Caco-2 (cell line): ENCODE measurements around the gene LIPC. TPM values are rescaled to one million over a fixed set of nuclear protein-coding genes. Genes with fewer than 3 reads are reported as not detected.

Experiments
- BruUV-seq: library from RNA; stranded (reverse); fragments of 400-500 nt; replicated peaks from 2 replicates; lab custom pipeline; 2021; lab: Mats Ljungman, UMichigan
- CTCF ChIA-PET: fragments of 300-600 bp; sonication (Branson Sonifier 250); formaldehyde crosslinking; loops from one replicate; lab custom pipeline; 2022; ENCODE audit warnings: antibody characterized with exemption; lab: Charles Lee
- POLR2A ChIA-PET: fragments of 300-600 bp; sonication (Branson Sonifier 250); formaldehyde crosslinking; loops from one replicate; lab custom pipeline; 2022; ENCODE audit warnings: antibody characterized with exemption; lab: Charles Lee
- DNase-seq, 2 experiments: peaks; one replicate each; pipeline versions ENCODE4 v3.0.0 to v3.0.0-alpha.2; 2020 to 2022
- H3K27me3 ChIP-seq: replicated peaks from 2 replicates; pipeline ENCODE4 v1.6.0; 2011; ENCODE audit warnings: low read length; ENCODE audit not compliant: control insufficient read depth, insufficient read depth
- H3K36me3 ChIP-seq: 2 replicates; pipeline ENCODE4 v1.5.1; 2011; ENCODE audit warnings: low read length; ENCODE audit not compliant: control insufficient read depth, insufficient read depth
- H3K4me1 ChIP-seq: fragments of 250-450 bp; sonication (Bioruptor Pico); 2 replicates; pipeline ENCODE4 v1.5.1; 2020; ENCODE audit warnings: mild to moderate bottlenecking
- H3K4me3 ChIP-seq: 2 replicates; pipeline ENCODE4 v1.5.1; 2011; ENCODE audit warnings: low read depth, mild to moderate bottlenecking, control low read depth, low read length
- H3K9me3 ChIP-seq: fragments of 250-450 bp; sonication (Bioruptor Pico); 2 replicates; pipeline ENCODE4 v1.5.1; 2020; ENCODE audit warnings: mild to moderate bottlenecking, moderate library complexity
- H3K27ac Mint-ChIP-seq: one replicate; pipeline ENCODE4 v1.8.0; 2022; ENCODE audit warnings: mixed read lengths; ENCODE audit not compliant: unreplicated experiment
- H3K27me3 Mint-ChIP-seq: one replicate; pipeline ENCODE4 v1.8.0; 2022; ENCODE audit warnings: mixed read lengths; ENCODE audit not compliant: insufficient read depth, unreplicated experiment
- H3K36me3 Mint-ChIP-seq: one replicate; pipeline ENCODE4 v1.8.0; 2022; ENCODE audit warnings: mild to moderate bottlenecking, mixed read lengths; ENCODE audit not compliant: insufficient read depth, unreplicated experiment
- H3K4me1 Mint-ChIP-seq: one replicate; pipeline ENCODE4 v1.8.0; 2022; ENCODE audit warnings: low read depth, mixed read lengths; ENCODE audit not compliant: unreplicated experiment
- H3K4me3 Mint-ChIP-seq: one replicate; pipeline ENCODE4 v1.8.0; 2022; ENCODE audit warnings: mild to moderate bottlenecking, moderate library complexity, mixed read lengths; ENCODE audit not compliant: unreplicated experiment
- H3K9me3 Mint-ChIP-seq: one replicate; pipeline ENCODE4 v1.8.0; 2022; ENCODE audit warnings: mixed read lengths; ENCODE audit not compliant: unreplicated experiment
- intact Hi-C: fragments of 100-400 bp; cut with micrococcal nuclease; formaldehyde crosslinking; loops from one replicate; pipeline ENCODE4 v1.10.0; 2022; ENCODE audit not compliant: unreplicated experiment
- total RNA-seq: library from RNA; stranded (reverse); gene quantifications from 2 replicates; pipeline ENCODE4 v1.2.3, GENCODE V29; 2022
- TF ChIP-seq, protein P1 (sequence below), 2 experiments: fragments of 200-600 bp in 1 of 2; IDR thresholded peaks; 1 replicate in 1 of 2; 2 replicates in 1 of 2; pipeline versions ENCODE4 v1.5.1 to v1.8.0; 2011 to 2022; ENCODE audit warnings: antibody characterized with exemption in 1 of 2, control low read depth in 1 of 2, inconsistent platforms in 1 of 2, low read depth in 1 of 2, low read length in 1 of 2, mild to moderate bottlenecking in 1 of 2, moderate library complexity in 1 of 2; ENCODE audit not compliant: insufficient read depth in 1 of 2, severe bottlenecking in 1 of 2, unreplicated experiment in 1 of 2

The LIPC gene
- total RNA-seq, 1 experiment from 2014 or later, result 17.6 TPM

DNA sequence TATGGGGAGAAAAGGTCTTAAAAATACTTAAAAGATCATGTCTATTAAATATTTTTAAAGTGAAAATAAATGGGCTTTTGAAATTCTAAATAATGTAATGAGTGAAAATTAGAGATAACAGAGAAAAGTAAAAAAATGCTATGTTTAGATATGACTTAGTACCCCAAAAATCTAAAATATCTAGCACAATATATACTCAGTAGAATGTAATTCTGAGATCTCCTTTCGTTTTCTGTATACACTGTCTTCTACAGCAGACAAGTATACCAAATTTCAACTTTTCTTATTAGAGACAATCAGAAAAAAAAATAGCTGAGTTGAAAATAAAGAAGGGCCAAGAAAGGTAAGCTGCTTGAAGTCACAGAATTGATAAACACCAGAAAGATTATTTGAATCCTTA lies 176.9 kb downstream of the LIPC start:
- ChIA-PET CTCF (no interaction called here), POLR2A (no interaction called here)
- H3K36me3 ChIP-seq, result no peaks in the 10 kb centered on the region; the same call in 1 of the 2 replicates
- no peaks in the 10 kb centered on the region for H3K27me3 ChIP-seq
- H3K4me3 ChIP-seq, result no peak overlapping the region
- intact Hi-C loops, result no loop called here
- no peak overlapping the region for H3K4me3 Mint-ChIP-seq
- H3K27ac Mint-ChIP-seq, result no peak overlapping the region
- peaks cover 31% of the 10 kb centered on the region for H3K36me3 Mint-ChIP-seq
- H3K9me3 Mint-ChIP-seq, result peaks cover 6% of the 10 kb centered on the region
- H3K4me1 Mint-ChIP-seq, result peaks cover 25% of the 10 kb centered on the region
- no peaks in the 10 kb centered on the region for H3K9me3 ChIP-seq
- no peak for DNase-seq
- TF ChIP-seq, protein P1, sequence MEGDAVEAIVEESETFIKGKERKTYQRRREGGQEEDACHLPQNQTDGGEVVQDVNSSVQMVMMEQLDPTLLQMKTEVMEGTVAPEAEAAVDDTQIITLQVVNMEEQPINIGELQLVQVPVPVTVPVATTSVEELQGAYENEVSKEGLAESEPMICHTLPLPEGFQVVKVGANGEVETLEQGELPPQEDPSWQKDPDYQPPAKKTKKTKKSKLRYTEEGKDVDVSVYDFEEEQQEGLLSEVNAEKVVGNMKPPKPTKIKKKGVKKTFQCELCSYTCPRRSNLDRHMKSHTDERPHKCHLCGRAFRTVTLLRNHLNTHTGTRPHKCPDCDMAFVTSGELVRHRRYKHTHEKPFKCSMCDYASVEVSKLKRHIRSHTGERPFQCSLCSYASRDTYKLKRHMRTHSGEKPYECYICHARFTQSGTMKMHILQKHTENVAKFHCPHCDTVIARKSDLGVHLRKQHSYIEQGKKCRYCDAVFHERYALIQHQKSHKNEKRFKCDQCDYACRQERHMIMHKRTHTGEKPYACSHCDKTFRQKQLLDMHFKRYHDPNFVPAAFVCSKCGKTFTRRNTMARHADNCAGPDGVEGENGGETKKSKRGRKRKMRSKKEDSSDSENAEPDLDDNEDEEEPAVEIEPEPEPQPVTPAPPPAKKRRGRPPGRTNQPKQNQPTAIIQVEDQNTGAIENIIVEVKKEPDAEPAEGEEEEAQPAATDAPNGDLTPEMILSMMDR (IDR thresholded peaks at IDR 0.05; ENCODE audit: insufficient read depth in 1 of 2, low read depth in 1 of 2, low read length in 1 of 2, severe bottlenecking in 1 of 2, unreplicated experiment in 1 of 2), result no peak
- BruUV-seq, result no TSS peak
- peaks cover 35% of the 10 kb centered on the region for H3K4me1 ChIP-seq
- H3K27me3 Mint-ChIP-seq, result no peaks in the 10 kb centered on the region

DNA sequence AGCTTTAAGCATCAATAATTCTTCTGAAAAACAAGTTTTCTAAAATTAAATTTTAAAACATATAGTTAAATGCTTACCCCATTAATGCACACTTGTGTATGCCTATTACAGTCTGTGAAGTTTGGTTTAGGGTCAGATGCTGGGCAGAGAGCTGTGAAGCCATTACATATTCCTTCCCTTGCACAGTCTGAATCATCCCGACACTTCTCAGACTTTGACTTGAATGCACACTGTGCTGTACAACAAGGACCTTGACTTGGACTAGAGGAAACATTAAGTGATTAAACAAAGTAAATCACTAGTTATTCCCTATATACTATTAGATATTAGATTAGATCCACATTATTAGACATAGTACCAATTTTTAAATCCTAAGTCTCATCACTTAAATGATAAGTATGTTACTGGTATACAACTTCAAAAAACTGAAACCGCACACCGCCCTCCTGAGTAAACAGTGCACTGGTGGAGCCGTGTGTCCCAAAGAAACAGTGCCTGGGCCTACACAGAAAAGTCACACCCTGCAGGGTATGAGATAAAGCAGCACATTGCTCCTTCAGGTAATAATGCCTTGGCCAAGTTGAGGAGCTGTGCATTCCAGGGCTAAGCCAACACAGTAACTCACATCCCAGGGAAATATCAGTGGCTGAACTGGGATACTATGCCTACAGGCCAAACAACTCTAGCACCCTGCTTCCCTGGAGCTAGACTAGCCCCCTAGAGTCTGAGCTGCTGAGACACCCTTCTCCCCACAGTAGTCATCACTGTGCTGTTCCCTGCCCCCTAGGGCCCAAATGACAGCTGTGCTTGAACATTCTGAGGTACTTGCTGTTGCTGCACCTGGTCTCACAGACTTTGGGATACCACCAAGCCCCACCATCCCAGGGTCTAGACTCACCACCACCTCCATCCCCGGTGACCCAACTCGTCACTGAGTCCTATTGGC lies 180.2 kb downstream of the LIPC start:
- peak; percentile 28 to 49 for DNase-seq
- Mint-ChIP-seq H3K4me3 (no peak overlapping the region), H3K27ac (peak overlapping the region; percentile 76), H3K36me3 (peaks cover 45% of the 10 kb centered on the region), H3K9me3 (peaks cover 39% of the 10 kb centered on the region), H3K4me1 (peaks cover 15% of the 10 kb centered on the region), H3K27me3 (no peaks in the 10 kb centered on the region)
- BruUV-seq, result no TSS peak
- TF ChIP-seq, protein P1 (IDR thresholded peaks at IDR 0.05; ENCODE audit: insufficient read depth in 1 of 2, low read depth in 1 of 2, low read length in 1 of 2, severe bottlenecking in 1 of 2, unreplicated experiment in 1 of 2), result no peak
- no peaks in the 10 kb centered on the region; the same call in 1 of the 2 replicates for H3K36me3 ChIP-seq
- H3K9me3 ChIP-seq, result peaks cover 5% of the 10 kb centered on the region; the same call in 1 of the 2 replicates
- ChIA-PET CTCF (no interaction called here), POLR2A (no interaction called here)
- H3K27me3 ChIP-seq, result no peaks in the 10 kb centered on the region
- H3K4me1 ChIP-seq, result peaks cover 18% of the 10 kb centered on the region
- intact Hi-C loops, result no loop called here
- no peak overlapping the region for H3K4me3 ChIP-seq

DNA sequence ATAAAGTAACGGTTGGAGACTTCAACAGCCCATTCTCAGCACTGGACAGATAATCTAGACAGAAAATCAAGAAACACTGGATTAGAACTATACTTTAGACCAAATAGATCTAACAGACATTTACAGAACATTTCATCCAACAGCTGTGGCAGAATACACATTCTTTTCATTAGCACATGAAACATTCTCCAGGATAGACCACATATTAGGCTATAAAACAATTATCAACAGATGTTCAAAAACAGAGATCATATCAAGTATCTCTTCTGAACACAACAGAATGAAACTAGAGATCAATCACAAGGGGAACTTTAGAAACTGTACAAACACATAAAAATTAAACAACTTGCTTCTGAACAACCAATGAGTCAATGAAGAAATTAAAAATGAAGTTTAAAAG lies 184.4 kb downstream of the LIPC start:
- peaks cover 18% of the 10 kb centered on the region for H3K4me1 ChIP-seq
- peaks cover 21% of the 10 kb centered on the region for H3K9me3 ChIP-seq
- ChIA-PET CTCF (no interaction called here), POLR2A (no interaction called here)
- Mint-ChIP-seq H3K27ac (no peak overlapping the region), H3K9me3 (peaks cover 50% of the 10 kb centered on the region), H3K36me3 (peaks cover 58% of the 10 kb centered on the region), H3K4me1 (peaks cover 9% of the 10 kb centered on the region), H3K27me3 (no peaks in the 10 kb centered on the region), H3K4me3 (no peak overlapping the region)
- no peaks in the 10 kb centered on the region for H3K27me3 ChIP-seq
- intact Hi-C loops, result no loop called here
- H3K4me3 ChIP-seq, result no peak overlapping the region
- no TSS peak for BruUV-seq
- TF ChIP-seq, protein P1 (IDR thresholded peaks at IDR 0.05; ENCODE audit: insufficient read depth in 1 of 2, low read depth in 1 of 2, low read length in 1 of 2, severe bottlenecking in 1 of 2, unreplicated experiment in 1 of 2), result no peak
- DNase-seq, result no peak
- no peaks in the 10 kb centered on the region; the same call in 1 of the 2 replicates for H3K36me3 ChIP-seq
